HG03575 (cell line): ENCODE data around the gene DBX1.
"Not testable (repeated sequence)": the region's sequence is repeated elsewhere in the genome, so short reads cannot be mapped to it uniquely, and the experiment has no call there.

Experiments
- ATAC-seq: cut with Tn5 transposase; IDR thresholded peaks from one replicate; pipeline ENCODE4 v1.9.1; 2021; ENCODE audit not compliant: unreplicated experiment, insufficient number of reproducible peaks, low FRiP score; ENCODE audit errors: extremely low read depth

DBX1 gene

DNA sequence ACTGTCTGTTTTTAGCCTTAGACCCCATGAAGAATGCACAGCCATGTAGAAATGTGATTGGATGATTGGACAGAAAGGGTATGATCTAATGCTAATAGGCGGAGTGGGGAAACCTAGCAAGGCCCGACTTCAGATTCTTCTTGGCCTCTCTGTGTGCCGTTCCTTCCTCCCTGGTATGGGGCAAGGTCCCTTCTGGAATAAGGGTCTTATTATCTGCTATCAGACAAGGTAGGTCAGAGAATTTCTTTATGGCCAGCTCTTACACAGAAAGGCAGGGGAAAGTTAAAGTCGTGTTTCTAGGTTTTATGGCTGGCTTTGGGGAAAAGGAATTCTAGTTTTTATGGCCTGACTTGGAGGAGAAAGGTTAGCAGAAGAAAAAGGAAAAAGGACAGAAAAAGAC lies 30.6 kb downstream of the DBX1 start:
- ATAC-seq = no peak

DNA sequence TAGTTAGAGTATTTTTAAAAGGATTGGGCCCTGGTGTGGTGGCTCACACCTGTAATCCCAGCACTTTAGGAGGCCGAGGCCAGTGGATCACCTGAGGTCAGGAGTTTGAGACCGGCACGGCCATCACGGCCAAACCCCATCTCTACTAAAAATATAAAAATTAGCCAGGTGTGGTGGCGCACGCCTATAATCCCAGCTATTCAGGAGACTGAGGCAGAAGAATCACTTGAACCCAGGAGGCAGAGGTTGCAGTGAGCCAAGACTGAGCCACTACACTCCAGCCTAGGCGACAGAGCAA lies 31.8 kb downstream of the DBX1 start:
- ATAC-seq = not testable (repeated sequence)

DNA sequence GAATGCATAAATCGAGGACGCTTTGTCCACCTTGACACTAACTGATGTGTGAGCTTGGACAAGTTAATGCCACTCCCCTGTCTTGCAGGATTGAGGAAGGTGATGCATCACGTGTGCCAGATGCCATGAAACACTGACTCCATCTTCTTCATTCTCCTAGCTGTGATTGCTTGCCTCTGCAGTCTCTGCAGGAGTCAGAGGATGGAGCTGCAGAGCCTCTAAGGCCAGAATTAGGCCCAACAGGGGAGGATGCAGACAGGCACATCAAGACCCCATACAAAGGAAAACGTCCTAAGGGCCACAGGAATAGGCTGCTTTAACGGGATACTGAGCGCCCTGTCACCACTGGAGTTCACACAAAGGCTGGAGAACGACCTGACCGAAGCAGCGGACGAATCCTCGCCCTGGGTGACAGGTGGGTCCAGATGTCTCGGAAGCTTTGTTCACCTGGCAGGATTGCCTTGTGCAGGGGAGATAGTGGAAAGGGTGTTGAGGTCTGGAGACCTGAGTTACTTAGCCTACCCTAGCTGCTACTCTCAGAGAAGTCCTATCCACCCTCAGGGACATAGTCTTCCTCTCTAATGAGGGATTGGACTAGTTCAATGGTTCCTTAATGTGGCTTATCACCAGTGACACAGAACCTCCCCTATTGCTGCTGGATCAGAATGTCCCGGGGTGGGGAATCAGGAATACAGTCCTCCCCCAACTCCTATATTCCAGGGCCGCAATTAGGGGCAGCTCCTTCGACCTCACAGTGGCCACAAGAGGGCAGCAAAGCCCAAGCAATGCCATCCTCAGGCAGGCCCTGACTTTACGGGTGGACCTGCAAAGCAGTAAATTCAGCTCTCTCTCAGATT lies 32.4 kb downstream of the DBX1 start:
- peak; percentile 69 for ATAC-seq

DNA sequence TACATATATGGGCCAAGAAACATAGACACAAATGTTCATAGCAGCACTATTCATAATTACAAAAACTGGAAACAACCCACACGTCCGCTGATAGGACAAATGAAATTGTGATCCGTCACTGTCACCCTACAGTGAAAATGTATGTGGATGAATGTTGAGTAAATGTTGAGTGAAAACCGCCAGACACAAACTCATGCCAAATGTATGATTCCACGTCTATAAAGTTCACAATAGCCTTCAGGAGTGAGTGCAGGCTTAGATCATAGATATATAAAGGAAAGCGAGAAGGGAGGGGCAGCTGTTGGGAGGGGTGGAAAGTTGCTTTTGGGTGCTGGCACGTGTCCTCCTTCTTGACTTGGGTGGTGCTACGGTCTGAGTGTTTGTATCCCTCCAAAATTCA lies 33.6 kb downstream of the DBX1 start:
- no peak for ATAC-seq

DNA sequence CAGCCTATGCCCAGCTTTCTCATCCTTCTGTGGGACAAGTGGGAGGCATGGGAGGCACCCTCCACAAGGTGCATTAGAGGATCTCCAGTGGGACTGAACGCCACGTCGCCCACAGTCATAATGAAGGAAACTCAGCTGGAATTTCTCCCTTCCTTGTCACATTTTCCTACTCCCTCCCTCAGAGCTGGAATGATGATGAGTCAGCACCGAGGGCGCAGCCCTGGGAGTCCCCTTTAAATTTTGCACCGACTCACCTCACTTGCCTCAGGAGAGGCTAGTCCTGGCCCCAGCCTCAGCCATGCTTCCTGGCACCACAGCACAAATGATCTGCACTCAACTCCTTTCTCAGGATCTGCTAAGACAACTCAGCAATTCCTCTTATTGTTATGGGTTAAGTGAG lies 34.3 kb downstream of the DBX1 start:
- ATAC-seq = no peak

DNA sequence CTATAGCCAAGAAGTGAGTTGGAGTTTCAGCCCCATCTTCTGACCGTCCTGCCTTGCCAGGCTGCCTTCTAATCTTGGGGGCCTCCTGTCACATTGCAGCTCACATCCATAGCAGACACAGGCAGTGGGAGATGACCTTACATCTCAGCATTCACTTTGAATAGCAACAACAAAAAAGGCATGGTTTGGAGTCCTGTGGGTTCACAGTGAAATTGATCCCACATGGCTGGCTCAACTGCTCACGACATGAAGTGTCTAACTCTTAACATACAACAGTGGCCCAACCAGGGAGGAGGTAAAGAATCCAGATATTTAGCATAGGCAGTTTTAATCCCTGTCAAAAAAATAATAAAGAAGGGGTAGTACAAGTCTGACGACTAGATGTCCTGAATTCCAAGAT lies 38.1 kb downstream of the DBX1 start:
- ATAC-seq = no peak

DNA sequence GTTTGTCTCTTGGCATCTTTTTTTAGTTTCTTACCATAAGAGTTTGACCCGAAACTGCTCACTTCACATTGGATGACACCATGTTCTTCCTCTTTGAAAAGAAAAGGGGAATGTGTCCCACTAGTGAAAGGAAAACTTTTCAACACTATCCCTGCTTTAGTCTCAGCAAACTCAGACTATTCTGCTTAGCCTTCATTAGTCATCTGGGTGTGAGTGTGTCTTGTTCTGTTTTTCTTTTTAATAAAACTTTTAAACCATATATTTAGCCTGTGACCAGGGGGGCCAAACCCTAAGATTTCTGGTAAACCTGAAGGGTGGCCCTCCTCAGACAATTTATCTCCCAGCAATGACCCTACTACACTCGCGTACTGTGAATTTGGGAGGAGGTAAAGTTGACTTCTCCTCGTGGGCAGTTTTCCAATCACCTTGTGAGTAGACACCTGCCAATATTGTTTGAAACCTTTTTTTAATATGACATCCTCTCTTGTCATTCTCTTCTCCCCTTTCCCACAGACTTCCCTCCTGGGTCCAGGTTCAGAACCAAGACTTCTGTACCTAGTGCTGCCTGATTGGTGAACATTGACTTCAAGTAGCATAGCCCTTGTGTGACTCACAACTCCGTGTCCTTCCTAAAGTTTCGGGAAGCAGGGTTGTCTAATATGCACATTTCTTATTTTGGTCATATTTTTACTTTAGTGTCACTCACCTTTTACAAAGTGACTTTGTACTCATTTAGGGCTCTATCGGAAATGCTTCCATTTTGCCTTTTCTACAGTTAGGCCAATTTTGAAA lies 39.9 kb downstream of the DBX1 start:
- ATAC-seq = no peak

DNA sequence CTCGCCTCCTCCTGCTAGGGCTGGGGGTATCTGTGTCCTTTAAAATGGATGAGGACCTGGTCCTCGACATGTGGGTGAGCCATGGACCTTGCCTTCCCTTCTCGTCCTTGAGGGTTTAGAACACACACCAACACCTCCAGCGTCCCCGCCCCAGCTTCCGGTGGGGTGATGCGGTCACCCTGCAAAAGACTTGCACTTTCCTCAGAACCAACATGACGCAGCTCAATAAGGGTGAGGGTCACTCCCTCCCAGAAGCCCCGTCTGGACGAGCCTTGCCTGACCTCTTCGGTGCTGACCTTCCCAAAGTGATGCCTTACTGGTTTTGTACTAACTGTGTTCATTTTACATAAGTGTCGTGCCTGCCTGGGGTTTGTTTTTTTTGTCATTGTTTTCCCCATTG lies 41.0 kb downstream of the DBX1 start:
- ATAC-seq = no peak

DNA sequence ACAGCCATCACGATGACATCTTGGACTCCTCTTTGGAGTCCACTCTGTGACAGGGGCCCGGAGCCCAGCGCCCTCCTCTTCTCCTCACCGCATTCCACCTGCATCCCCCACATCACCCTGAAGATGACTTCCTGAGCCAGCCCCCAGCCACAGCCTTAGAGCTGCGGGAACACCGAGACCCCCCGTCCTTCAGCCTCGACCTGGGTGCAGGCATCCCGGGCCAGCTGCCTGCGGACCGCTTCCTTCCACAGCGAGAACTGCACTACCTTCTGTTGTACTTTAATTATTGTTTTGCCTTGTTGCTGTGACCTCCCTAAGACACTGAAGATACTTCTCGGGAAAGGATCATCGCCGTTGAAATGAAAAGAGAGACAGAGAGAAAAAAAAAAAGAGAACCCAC lies 42.1 kb downstream of the DBX1 start:
- no peak for ATAC-seq

DNA sequence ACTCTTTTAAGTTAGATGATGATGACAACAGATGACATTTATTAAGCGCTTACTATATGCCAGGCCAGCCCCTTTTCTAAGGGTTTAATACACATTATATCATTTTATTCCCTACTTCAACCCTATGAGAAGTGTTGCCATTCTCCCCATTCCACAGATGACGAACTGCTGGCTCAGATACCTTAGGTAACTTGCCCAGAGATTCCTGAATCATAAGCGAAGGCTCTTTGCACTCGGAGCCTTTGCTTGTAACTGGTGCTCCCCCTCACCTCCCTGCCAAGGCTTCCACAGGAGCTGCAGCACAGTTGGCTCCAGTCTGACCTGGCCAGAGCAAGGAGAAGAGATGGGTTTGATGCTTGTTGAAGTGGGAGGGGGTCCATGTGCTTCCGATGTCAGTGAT lies 43.0 kb downstream of the DBX1 start:
- ATAC-seq = no peak

DNA sequence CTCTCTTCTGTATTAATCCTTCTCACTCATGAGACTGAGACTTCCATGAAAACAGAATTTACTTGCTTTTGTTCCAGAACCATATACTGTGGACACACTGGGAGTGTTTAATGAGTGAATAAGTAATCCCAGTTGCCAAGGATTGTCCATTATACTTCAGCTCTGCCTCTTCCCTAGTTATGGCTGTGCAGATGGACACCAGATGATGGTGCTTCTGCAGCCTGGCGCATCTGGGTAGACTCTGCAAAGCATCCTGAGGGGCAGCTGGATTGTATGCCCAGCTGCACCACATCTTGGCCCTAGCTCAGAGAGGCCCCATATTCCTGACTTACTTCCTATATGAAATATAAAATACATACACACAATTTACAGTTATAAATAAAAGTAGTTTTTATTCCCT lies 43.5 kb downstream of the DBX1 start:
- no peak for ATAC-seq

DNA sequence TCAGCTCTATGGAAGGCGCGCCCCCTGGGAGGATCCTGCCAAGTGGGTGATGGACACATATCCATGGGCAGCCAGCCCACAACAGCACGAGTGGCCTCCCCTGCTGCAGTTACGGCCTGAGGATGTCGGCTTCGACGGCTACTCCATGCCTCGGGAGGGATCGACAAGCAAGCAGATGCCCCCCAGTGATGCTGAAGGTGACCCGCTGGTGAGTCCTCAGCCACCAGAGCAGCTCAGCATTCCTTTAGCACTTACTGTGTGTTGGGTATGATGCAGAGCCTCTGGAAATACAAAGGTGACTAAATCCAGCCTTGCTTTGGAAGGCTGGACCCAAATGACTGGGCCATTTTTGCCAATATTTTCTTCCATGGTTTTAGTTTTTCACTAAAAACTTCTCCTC lies 45.7 kb downstream of the DBX1 start:
- ATAC-seq = no peak

DNA sequence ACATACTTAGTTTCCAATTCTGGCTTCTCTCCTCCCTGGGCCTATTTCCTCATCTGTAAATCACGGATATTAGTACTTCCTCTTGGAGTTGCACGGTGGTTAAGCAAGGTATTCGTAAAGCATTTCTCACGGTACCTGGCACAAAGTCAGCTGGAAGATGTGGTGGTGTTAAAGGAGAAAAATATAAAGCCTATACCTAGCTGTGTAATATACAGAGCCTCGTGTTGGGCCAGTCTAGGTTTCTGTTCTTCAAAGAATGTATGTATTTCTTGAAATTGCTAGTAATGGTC lies 47.2 kb downstream of the DBX1 start:
- ATAC-seq = no peak

DNA sequence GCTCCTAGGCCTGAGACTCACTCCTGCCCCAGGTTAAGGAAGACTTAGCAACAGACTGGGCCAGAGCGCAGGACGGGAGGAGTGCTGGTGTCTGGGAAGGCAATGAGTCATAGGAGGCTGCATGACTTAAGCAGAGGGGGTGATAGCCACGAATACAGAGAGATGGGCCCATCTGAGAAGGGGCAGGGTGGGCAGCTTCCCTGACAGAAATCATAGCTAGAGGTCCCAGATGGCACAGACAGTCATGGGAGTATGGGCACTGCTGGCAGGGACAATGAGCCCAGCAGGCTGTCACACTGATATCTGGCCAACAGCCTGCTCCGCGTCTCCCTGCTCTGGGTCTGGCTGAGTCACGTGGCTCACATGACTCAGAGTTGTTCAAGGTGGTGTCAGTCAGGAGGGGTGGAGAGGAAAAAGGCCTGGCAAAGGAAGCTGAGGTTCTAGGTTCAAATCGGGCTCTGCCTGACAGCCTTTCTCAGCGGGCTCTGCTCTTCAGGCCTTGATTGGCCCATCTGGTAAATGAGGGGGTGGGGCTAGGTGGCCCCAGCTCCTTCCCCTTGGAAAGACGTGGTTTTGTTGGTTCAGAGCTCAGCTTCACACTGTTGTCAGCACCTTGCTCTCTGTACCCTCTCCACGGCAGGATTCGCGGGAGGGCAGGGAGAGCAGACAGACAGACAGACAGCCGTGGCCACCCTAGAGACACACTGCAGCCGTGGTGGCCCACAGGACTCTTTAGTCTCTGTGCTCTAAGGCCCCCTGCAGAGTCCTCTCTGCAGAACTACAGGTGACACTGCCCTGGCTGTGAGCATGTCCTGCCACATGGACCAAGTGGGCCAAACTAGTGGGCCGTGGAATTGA lies 47.8 kb downstream of the DBX1 start:
- no peak for ATAC-seq

DNA sequence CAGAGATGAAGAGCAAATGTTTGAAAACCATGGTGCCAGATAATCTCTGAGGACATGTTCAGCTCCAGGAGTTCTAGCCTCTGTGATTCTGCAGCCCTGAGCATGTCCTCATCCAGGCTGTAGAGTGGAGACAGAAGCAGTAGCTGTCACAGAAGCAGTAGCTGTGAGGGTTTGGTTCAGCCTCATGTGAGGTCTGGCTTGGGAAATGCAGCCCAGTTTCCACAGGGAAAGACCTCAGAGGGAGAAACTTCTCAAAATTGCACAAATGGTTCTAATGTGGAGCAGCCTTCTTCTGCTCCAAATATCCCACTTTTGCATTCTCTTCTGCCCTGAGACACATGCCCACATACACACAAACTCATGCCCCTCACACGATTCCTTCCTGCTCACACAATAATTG lies 48.4 kb downstream of the DBX1 start:
- no peak for ATAC-seq

DNA sequence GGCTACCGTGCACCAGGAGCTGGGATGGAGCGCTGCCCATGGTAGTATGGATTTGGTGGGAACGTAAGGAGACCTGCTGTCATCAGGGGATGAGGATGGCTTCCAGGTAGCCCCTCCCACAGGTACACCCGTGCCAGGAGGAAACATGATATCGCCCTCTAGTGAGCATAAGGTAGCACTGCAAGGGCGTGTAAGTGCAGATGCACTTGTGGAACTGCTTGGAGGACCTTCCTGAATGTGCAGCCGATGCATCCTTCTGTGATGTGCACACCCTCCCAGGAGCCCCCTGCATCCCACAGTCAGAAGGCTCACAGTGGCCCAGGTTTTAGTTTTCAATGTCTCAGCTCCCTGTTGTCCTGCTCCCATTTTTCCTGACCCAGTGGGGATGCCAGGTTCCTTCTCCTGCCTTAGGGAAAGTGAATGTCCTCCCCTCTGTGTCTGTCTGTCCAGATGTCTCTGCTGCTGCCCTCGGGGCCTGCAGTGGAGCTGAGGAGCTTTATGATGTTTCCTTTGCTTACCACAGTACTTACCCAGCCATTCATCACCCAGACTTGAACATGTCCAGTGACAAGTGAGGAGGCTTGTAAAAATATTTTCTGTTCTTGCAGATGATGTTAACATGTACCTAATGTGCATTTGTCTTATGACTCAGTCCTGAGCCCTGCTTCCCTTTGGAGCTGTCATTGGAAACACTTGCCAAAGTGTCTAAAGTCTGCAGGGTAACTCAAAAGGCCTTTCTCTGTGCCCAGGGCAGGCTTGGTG lies 49.2 kb downstream of the DBX1 start:
- ATAC-seq = no peak

DNA sequence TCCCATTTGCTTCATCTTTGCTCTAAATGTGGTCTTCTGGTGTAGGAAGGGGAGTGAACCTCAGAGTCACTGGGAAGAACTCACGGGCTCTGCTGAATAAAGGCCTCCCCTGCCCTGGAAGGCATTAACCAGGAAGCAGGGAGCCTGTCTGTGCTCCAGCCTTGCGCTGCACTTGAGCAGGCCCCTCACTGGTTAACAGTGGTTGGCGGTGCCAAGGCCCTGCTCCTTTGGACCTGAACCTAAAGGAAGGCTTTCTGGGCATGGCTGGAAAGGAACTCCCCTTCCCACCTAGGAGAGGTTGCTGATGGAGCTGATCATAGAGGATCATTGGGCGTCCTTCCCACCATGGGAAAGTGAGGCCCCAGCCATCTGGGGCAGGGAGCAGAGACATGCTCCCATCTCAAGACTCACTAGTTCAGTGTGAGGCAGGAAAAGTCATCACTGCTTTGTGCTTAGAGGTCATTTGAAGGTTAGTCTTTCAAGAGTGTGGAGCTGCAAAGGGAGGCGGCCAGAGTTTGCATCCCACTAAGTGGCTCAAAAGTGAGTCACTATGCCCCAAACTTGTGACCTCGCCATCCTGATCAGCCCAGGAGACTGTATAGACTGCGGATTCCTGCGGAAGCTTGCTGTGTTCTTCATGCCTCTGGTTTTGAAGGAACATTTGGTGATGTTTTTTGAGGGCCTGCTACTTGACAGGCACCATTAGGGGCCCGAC lies 50.4 kb downstream of the DBX1 start:
- no peak for ATAC-seq
